H9 (cell line): Measurements from ENCODE around the gene CSMD2. TPM values are rescaled to one million over a fixed set of nuclear protein-coding genes. Genes with fewer than 3 reads are reported as not detected.

Source experiments
- DNase-seq: peaks from one replicate; pipeline ENCODE4 v3.0.0-alpha.2; 2017
- H2AFZ ChIP-seq: one replicate; pipeline ENCODE4 v1.6.1; 2013; ENCODE audit warnings: mild to moderate bottlenecking, low read length, control low read depth, moderate library complexity
- H2AK5ac ChIP-seq: 2 replicates; pipeline ENCODE4 v1.6.1; 2013; ENCODE audit warnings: low read length, control low read depth, mixed read lengths; ENCODE audit not compliant: insufficient read length
- H2BK120ac ChIP-seq: one replicate; pipeline ENCODE4 v1.6.1; 2013; ENCODE audit warnings: low read depth, mild to moderate bottlenecking, low read length, control low read depth, inconsistent platforms; ENCODE audit not compliant: poor library complexity, severe bottlenecking
- H2BK12ac ChIP-seq: 2 replicates; pipeline ENCODE4 v1.6.1; 2013; ENCODE audit warnings: low read length, control low read depth, mixed read lengths, low read depth; ENCODE audit not compliant: insufficient read length
- H2BK15ac ChIP-seq: 2 replicates; pipeline ENCODE4 v1.6.1; 2013; ENCODE audit warnings: low read depth, low read length, control low read depth
- H2BK20ac ChIP-seq: one replicate; pipeline ENCODE4 v1.6.1; 2013; ENCODE audit warnings: low read depth, mild to moderate bottlenecking, low read length, control low read depth, inconsistent platforms; ENCODE audit not compliant: poor library complexity, severe bottlenecking
- H2BK5ac ChIP-seq: 2 replicates; pipeline ENCODE4 v1.6.1; 2013; ENCODE audit warnings: low read length, control low read depth, mixed read lengths; ENCODE audit not compliant: insufficient read length
- H3K14ac ChIP-seq: 2 replicates; pipeline ENCODE4 v1.6.1; 2013; ENCODE audit warnings: low read length, control low read depth; ENCODE audit not compliant: insufficient read depth
- H3K18ac ChIP-seq: 2 replicates; pipeline ENCODE4 v1.6.1; 2013; ENCODE audit warnings: low read depth, mild to moderate bottlenecking, mixed read lengths, low read length, control low read depth; ENCODE audit not compliant: insufficient read length
- H3K23ac ChIP-seq: 2 replicates; pipeline ENCODE4 v1.6.1; 2013; ENCODE audit warnings: low read length, control low read depth, mixed read lengths, low read depth; ENCODE audit not compliant: insufficient read length
- H3K23me2 ChIP-seq: 2 replicates; pipeline ENCODE4 v1.6.1; 2013; ENCODE audit warnings: low read depth, mild to moderate bottlenecking, mixed read lengths, low read length, control low read depth; ENCODE audit not compliant: insufficient read length, poor library complexity, severe bottlenecking
- H3K27ac ChIP-seq: 2 replicates; pipeline ENCODE4 v1.5.1; 2013; ENCODE audit warnings: low read length, control low read depth, mixed read lengths, low read depth; ENCODE audit not compliant: insufficient read length
- H3K27me3 ChIP-seq: 2 replicates; pipeline ENCODE4 v1.6.1; 2013; ENCODE audit warnings: low read length, control low read depth, inconsistent platforms; ENCODE audit not compliant: insufficient read depth
- H3K4ac ChIP-seq: 2 replicates; pipeline ENCODE4 v1.6.1; 2013; ENCODE audit warnings: low read depth, mild to moderate bottlenecking, control low read depth, inconsistent platforms, low read length, moderate library complexity
- H3K4me1 ChIP-seq: 2 replicates; pipeline ENCODE4 v1.6.1; 2013; ENCODE audit warnings: low read length, control low read depth, inconsistent platforms; ENCODE audit not compliant: insufficient read depth
- H3K4me2 ChIP-seq: 2 replicates; pipeline ENCODE4 v1.6.1; 2013; ENCODE audit warnings: low read length, control low read depth, mixed read lengths; ENCODE audit not compliant: insufficient read length, insufficient read depth
- H3K56ac ChIP-seq: 2 replicates; pipeline ENCODE4 v1.6.1; 2013; ENCODE audit warnings: low read depth, mild to moderate bottlenecking, mixed read lengths, low read length, control low read depth; ENCODE audit not compliant: insufficient read length
- H3K79me1 ChIP-seq: 2 replicates; pipeline ENCODE4 v1.6.1; 2013; ENCODE audit warnings: low read depth, mild to moderate bottlenecking, moderate library complexity, low read length, control low read depth, inconsistent platforms; ENCODE audit not compliant: insufficient read depth, poor library complexity, severe bottlenecking
- H3K79me2 ChIP-seq: 2 replicates; pipeline ENCODE4 v1.6.1; 2013; ENCODE audit warnings: low read length, control low read depth, inconsistent platforms; ENCODE audit not compliant: insufficient read depth
- H3K9ac ChIP-seq: 2 replicates; pipeline ENCODE4 v1.6.1; 2013; ENCODE audit warnings: low read length, control low read depth, mixed read lengths; ENCODE audit not compliant: insufficient read length; ENCODE audit errors: extremely low read depth
- H3K9me3 ChIP-seq: one replicate; pipeline ENCODE4 v1.6.1; 2013; ENCODE audit warnings: low read depth, low read length, inconsistent platforms; ENCODE audit not compliant: control insufficient read depth
- H3T11ph ChIP-seq: one replicate; pipeline ENCODE4 v1.6.1; 2013; ENCODE audit warnings: mild to moderate bottlenecking, low read length, control low read depth, inconsistent platforms
- H4K20me1 ChIP-seq: one replicate; pipeline ENCODE4 v1.6.1; 2013; ENCODE audit not compliant: control insufficient read depth, insufficient read length, insufficient read depth
- H4K5ac ChIP-seq: 2 replicates; pipeline ENCODE4 v1.6.1; 2013; ENCODE audit warnings: low read depth, mild to moderate bottlenecking, mixed read lengths, low read length, control low read depth; ENCODE audit not compliant: insufficient read length
- H4K8ac ChIP-seq: replicated peaks from 2 replicates; pipeline ENCODE4 v1.6.1; 2013; ENCODE audit warnings: low read length, control low read depth, mixed read lengths, low read depth; ENCODE audit not compliant: insufficient read length
- H4K91ac ChIP-seq: 2 replicates; pipeline ENCODE4 v1.6.1; 2013; ENCODE audit warnings: low read depth, mild to moderate bottlenecking, moderate library complexity, mixed read lengths, low read length, control low read depth; ENCODE audit not compliant: insufficient read length
- H3K27ac Mint-ChIP-seq, 3 experiments: 2 replicates in 2 of 3; 3 replicates in 1 of 3; pipeline ENCODE4 v1.8.0; 2020 to 2021; ENCODE audit warnings: mixed read lengths in 3 of 3, mild to moderate bottlenecking in 1 of 3, moderate library complexity in 1 of 3
- H3K27me3 Mint-ChIP-seq: 2 replicates; pipeline ENCODE4 v1.8.0; 2021; ENCODE audit warnings: low read depth, mild to moderate bottlenecking, moderate library complexity, mixed read lengths
- H3K36me3 Mint-ChIP-seq, 3 experiments: 2 replicates in 2 of 3; 3 replicates in 1 of 3; pipeline ENCODE4 v1.8.0; 2020 to 2021; ENCODE audit warnings: low read depth in 3 of 3, mixed read lengths in 3 of 3; ENCODE audit not compliant: insufficient read depth in 1 of 3
- H3K4me1 Mint-ChIP-seq, 2 experiments: 2 replicates each; pipeline ENCODE4 v1.8.0; 2020; ENCODE audit warnings: mixed read lengths in 2 of 2
- H3K4me3 Mint-ChIP-seq, 2 experiments: 2 replicates in 1 of 2; 3 replicates in 1 of 2; pipeline ENCODE4 v1.8.0; 2020 to 2021; ENCODE audit warnings: mild to moderate bottlenecking in 2 of 2, mixed read lengths in 2 of 2, moderate library complexity in 1 of 2
- H3K9me3 Mint-ChIP-seq, 2 experiments: 2 replicates in 1 of 2; 3 replicates in 1 of 2; pipeline ENCODE4 v1.8.0; 2020; ENCODE audit warnings: mild to moderate bottlenecking in 2 of 2, mixed read lengths in 2 of 2, moderate library complexity in 1 of 2
- CTCF ChIP-seq: fragments of 200-600 bp; sonication (generic); conservative IDR thresholded peaks from 3 replicates; pipeline ENCODE4 v1.8.0; 2021; ENCODE audit warnings: antibody characterized with exemption, mild to moderate bottlenecking
- WGBS: extraction: QIAGEN DNeasy Blood & Tissue Kit; methylation state at CpG from one replicate; pipeline ENCODE4 v1.1.7; 2013; ENCODE audit warnings: missing lambda C conversion rate, low lambda C conversion rate, mixed read lengths; ENCODE audit not compliant: insufficient read length; ENCODE audit errors: extremely low coverage; 5-methylcytosine and 5-hydroxymethylcytosine counted together
- total RNA-seq: library from RNA; stranded (reverse); gene quantifications from 2 replicates; pipeline ENCODE4 v1.2.1, GENCODE V29; 2021

CSMD2 gene
- total RNA-seq, 1 experiment from 2014 or later = 6.4 TPM

GRCh38 chr1:33957854-33958253 is 207.2 kb downstream of the CSMD2 start:
- H3K79me2 ChIP-seq = no peaks in the 10 kb centered on the region
- H3K14ac ChIP-seq = no peak overlapping the region
- no peak overlapping the region for H3K23ac ChIP-seq
- no peak overlapping the region for H2BK120ac ChIP-seq
- no peak overlapping the region for H4K8ac ChIP-seq
- no CpG with 5 or more reads among the region's 6 CpGs for WGBS
- no peak overlapping the region for H3K56ac ChIP-seq
- H3T11ph ChIP-seq = no peak overlapping the region
- no peaks in the 10 kb centered on the region for H3K79me1 ChIP-seq
- H3K4ac ChIP-seq = no peak overlapping the region
- no peaks in the 10 kb centered on the region; the same call in 1 of the 2 replicates for H3K27me3 ChIP-seq
- H2BK20ac ChIP-seq = no peak overlapping the region
- no peak overlapping the region for H3K18ac ChIP-seq
- no peak overlapping the region for H2AK5ac ChIP-seq
- no peaks in the 10 kb centered on the region for H4K20me1 ChIP-seq
- H4K91ac ChIP-seq = no peak overlapping the region
- Mint-ChIP-seq H3K36me3 (no peaks in the 10 kb centered on the region; a peak in 1 of 7 replicates), H3K9me3 (no peaks in the 10 kb centered on the region), H3K27ac (no peak overlapping the region), H3K4me3 (no peak overlapping the region), H3K4me1 (peaks cover 6 to 8% of the 10 kb centered on the region in 2 experiments), H3K27me3 (no peaks in the 10 kb centered on the region)
- TF ChIP-seq CTCF = no peak
- no peak overlapping the region for H2AFZ ChIP-seq
- no peak for DNase-seq
- no peak overlapping the region for H3K27ac ChIP-seq
- no peaks in the 10 kb centered on the region for H3K4me1 ChIP-seq
- no peaks in the 10 kb centered on the region for H3K9me3 ChIP-seq
- H2BK5ac ChIP-seq = no peak overlapping the region
- no peak overlapping the region for H3K4me2 ChIP-seq
- no peak overlapping the region for H4K5ac ChIP-seq
- no peak overlapping the region for H2BK15ac ChIP-seq
- no peak overlapping the region for H2BK12ac ChIP-seq
- H3K23me2 ChIP-seq = no peaks in the 10 kb centered on the region
- H3K9ac ChIP-seq = no peak overlapping the region
